Thoracic aorta (tissue), 2 donors: ENCODE measurements around the gene MDK. TPM values are rescaled to one million over a fixed set of nuclear protein-coding genes. Genes with fewer than 3 reads are reported as not detected.

Experiments
- ATAC-seq: fragments of 150-250 bp; one replicate; pipeline ENCODE4 v1.8.0; 2017; ENCODE audit warnings: low read depth; ENCODE audit not compliant: insufficient number of reproducible peaks, low FRiP score
- DNase-seq: peaks from one replicate; pipeline ENCODE4 v3.0.0-alpha.2; 2020; ENCODE audit warnings: low spot score
- H3K27ac ChIP-seq, 2 donors: fragments of 200-600 bp; sonication (generic); 1 replicate in 1 of 2; 2 replicates in 1 of 2; pipeline ENCODE4 v1.5.1; 2016; ENCODE audit warnings: mild to moderate bottlenecking in 2 of 2, moderate library complexity in 2 of 2
- H3K27me3 ChIP-seq: fragments of 200-600 bp; sonication (generic); replicated peaks from 2 replicates; pipeline ENCODE4 v1.6.0; 2016; ENCODE audit warnings: mild to moderate bottlenecking; ENCODE audit not compliant: insufficient read depth
- H3K36me3 ChIP-seq: fragments of 200-600 bp; sonication (generic); one replicate; pipeline ENCODE4 v1.5.1; 2016
- H3K4me1 ChIP-seq, 2 donors: fragments of 200-600 bp; sonication (generic); 1 replicate in 1 of 2; 2 replicates in 1 of 2; pipeline versions ENCODE4 v1.5.1 to v1.6.0; 2016; ENCODE audit warnings: low read depth in 2 of 2, mild to moderate bottlenecking in 1 of 2; ENCODE audit not compliant: control insufficient read depth in 1 of 2
- H3K4me3 ChIP-seq: fragments of 200-600 bp; sonication (generic); 2 replicates; pipeline ENCODE4 v1.5.1; 2016; ENCODE audit warnings: mild to moderate bottlenecking
- H3K9me3 ChIP-seq: fragments of 200-600 bp; sonication (generic); 2 replicates; pipeline ENCODE4 v1.5.1; 2016
- total RNA-seq, 2 donors: library from RNA; depleted of rRNA; stranded (reverse); fragments of >200 nt; gene quantifications; one replicate each; pipeline versions ENCODE4 v1.1.0 to v1.2.3, GENCODE V29; 2016
- TF ChIP-seq, protein P1 (sequence below): fragments of 200-600 bp; sonication (generic); IDR thresholded peaks from one replicate; pipeline ENCODE4 v1.5.1; 2019; ENCODE audit warnings: antibody characterized with exemption

MDK gene
- total RNA-seq, 2 donors from 2014 or later: 13.5 to 21.0 TPM

DNA sequence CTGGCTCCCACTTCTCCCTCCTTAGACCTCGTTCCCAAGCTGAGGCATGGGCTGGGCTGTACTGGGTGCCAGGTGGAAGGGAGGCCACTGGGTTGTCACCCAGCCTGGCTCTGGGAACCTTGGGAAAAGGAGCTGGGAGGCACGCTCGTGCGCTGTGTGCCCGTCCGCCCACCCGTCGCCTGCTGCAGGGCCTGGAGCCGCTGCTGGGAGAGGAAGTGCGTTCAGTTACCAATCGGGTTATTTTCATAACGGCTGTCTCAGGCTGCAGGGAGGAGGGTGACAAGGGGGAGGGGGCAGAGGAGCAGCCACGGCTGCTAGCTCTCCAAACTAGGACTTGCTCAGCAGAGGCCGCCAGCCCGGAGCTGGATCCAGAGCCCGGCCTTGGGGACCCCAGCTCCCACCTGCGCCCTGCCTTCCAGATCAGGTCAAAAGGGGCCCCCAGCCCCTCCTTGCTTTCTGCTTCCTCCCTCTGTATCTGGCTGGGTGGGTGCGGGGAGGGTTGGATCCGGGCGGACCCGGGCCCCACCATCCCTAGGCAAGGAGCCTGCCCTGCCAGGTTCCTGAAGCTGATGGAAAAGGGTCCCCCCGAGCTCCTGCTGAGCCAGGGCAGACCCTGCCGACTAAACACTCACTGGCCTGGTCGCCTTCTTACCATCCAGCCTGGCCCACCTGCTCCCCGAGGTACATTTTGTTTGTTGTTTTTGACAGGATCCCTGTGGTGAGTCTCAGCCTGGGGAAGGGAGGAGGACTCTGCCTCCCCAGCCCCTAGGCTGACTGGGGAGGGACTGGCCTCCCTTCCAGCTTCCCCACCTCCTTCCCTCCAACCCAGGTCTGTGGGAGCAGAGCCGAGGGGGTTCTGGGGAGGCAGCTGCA is 19.9 kb upstream of the MDK start:
- Histone ChIP-seq H3K27me3 (no peaks in the 10 kb centered on the region), H3K9me3 (no peaks in the 10 kb centered on the region), H3K27ac (peak overlapping the region; percentile 16 to 61), H3K4me3 (peak overlapping the region; percentile 61), H3K36me3 (no peaks in the 10 kb centered on the region), H3K4me1 (peaks cover 18 to 30% of the 10 kb centered on the region in 2 donors)
- TF ChIP-seq, protein P1, sequence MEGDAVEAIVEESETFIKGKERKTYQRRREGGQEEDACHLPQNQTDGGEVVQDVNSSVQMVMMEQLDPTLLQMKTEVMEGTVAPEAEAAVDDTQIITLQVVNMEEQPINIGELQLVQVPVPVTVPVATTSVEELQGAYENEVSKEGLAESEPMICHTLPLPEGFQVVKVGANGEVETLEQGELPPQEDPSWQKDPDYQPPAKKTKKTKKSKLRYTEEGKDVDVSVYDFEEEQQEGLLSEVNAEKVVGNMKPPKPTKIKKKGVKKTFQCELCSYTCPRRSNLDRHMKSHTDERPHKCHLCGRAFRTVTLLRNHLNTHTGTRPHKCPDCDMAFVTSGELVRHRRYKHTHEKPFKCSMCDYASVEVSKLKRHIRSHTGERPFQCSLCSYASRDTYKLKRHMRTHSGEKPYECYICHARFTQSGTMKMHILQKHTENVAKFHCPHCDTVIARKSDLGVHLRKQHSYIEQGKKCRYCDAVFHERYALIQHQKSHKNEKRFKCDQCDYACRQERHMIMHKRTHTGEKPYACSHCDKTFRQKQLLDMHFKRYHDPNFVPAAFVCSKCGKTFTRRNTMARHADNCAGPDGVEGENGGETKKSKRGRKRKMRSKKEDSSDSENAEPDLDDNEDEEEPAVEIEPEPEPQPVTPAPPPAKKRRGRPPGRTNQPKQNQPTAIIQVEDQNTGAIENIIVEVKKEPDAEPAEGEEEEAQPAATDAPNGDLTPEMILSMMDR: no peak
- no peak for DNase-seq
- ATAC-seq: peak; percentile 47

DNA sequence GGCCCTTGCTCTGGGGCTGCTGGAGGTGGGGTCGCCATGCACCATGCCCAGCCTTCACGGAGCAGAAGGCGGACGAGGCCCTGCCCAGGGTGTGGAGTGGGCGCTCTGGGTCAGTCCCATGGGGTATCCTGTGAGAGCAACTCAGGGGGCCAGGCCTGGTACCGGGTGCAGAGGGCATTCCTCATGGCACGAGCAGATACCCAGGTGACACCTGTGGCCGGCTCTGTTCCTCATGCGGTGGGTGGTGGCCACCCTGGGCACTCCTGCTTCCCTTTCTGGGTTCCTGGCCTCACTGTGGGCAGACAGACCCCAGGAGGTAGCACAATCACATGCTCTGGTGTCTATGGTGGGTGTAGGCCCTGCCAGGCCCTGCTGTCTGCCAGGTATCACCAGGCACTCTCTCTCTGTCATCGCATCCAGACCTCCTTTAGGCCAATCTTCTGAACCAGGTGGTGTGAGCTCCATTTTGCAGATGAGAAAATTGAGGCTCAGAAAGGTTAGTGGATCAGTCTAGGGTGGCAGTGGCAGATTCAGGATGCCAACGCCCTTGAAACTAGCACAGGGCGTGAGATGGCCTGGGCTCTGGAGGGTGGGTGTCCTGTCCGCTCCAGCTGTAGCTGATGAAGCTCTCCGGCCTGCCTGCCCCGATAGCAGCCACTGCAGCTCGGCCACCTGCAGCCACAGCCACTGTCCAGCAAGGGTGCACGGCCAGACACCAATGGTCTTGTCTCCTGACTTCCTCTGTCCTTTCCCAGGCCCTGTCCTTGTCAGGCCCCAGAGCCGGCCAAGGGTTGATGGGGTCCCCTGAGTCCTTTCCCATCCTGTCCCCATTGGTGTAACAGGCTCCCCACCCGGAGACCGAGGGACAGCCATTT is 19.1 kb upstream of the MDK start:
- Histone ChIP-seq H3K4me3 (peak overlapping the region; percentile 61), H3K36me3 (no peaks in the 10 kb centered on the region), H3K27me3 (no peaks in the 10 kb centered on the region), H3K27ac (peak overlapping the region in 1 of 2 donors; percentile 61), H3K4me1 (peaks cover 18 to 34% of the 10 kb centered on the region in 2 donors), H3K9me3 (no peaks in the 10 kb centered on the region)
- TF ChIP-seq, protein P1: no peak
- ATAC-seq: no peak
- DNase-seq: no peak

DNA sequence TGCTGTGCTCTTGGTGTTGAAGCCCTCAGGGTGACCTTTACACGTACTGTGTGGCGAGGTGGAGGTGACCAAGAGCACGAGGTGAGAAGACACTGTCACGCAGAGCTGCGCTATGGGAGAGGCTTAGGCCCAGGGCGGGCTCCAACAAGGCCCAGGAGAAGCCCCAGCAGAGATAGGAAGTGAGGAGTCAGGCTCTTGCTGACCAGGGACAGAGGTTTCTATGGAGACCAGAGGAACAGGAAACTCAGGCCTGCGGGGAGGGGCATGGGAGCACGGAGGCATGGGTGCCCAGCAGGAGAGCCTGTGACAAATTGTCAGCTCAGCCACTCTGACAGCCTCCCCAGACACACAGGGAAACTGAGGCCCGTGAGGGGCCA is 18.4 kb upstream of the MDK start:
- Histone ChIP-seq H3K4me3 (no peak overlapping the region), H3K9me3 (no peaks in the 10 kb centered on the region), H3K27me3 (no peaks in the 10 kb centered on the region), H3K4me1 (peaks cover 18 to 38% of the 10 kb centered on the region in 2 donors), H3K36me3 (no peaks in the 10 kb centered on the region), H3K27ac (peak overlapping the region in 1 of 2 donors; percentile 61)
- DNase-seq (no peak), ATAC-seq (no peak)
- TF ChIP-seq, protein P1: no peak

DNA sequence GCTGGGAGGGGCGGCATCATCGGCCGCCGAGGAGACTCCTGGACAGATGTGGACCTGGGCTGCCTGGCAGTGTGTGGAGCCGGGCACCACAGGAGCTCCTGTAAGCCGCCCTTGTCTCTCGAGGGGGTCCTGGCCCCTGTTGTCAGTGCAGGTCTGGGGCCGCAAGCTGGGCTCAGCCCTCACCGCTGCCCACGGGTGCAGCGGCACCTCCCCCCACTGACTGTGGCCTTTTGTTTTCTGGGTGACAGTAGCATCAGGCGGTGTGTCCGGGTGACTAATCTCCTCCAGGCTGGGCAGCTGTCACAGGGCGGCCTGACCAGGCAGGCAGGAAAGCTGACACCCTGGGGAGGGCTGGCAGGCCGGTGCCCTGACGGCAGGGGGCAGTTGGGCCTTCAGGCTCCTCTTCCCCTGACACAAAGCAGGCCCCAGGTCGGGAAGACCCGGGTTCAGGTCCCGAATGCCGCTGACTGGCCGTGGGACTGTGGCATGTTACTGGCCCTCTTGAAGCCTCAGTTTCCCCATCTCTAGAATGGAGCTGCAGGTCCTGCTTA is 17.9 kb upstream of the MDK start:
- DNase-seq: no peak
- H3K27me3 ChIP-seq: no peaks in the 10 kb centered on the region
- peaks cover 18 to 39% of the 10 kb centered on the region in 2 donors for H3K4me1 ChIP-seq
- H3K27ac ChIP-seq: peak overlapping the region in 1 of 2 donors; percentile 61
- no peaks in the 10 kb centered on the region for H3K36me3 ChIP-seq
- ATAC-seq: no peak
- no peaks in the 10 kb centered on the region for H3K9me3 ChIP-seq
- TF ChIP-seq, protein P1: no peak
- no peak overlapping the region for H3K4me3 ChIP-seq

DNA sequence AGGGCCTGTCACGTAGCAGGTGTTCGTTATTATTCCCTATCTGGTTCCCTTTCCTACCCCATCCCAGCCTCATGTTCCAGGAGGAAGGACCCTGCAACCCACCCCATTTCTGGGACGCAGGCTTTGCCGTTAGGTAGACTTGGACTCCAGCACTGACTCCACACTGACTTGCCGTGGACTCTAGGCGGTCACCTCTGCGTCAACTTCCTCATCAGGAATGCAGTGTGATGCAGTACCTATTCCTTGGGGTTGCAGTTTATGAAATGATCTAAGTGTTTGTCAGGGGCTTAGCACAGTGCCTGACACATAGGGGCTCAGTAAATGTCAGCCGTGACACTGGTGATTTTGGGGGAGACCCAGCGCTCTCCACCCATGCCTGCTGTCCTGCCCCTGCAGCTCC is 17.4 kb upstream of the MDK start:
- no peaks in the 10 kb centered on the region for H3K36me3 ChIP-seq
- no peak overlapping the region for H3K27ac ChIP-seq
- DNase-seq (no peak), ATAC-seq (no peak)
- no peak overlapping the region for H3K4me3 ChIP-seq
- H3K4me1 ChIP-seq: peaks cover 18 to 39% of the 10 kb centered on the region in 2 donors
- TF ChIP-seq, protein P1: no peak
- H3K9me3 ChIP-seq: no peaks in the 10 kb centered on the region
- no peaks in the 10 kb centered on the region for H3K27me3 ChIP-seq
